ENCODE results near the gene MTUS2. TPM values are rescaled to one million over a fixed set of nuclear protein-coding genes. Genes with fewer than 3 reads are reported as not detected.

Gene MTUS2
- total and polyA plus RNA-seq, 2 donors (not counting 1 experiment from before 2014, with no cell fraction given): 0.06 TPM; not detected in 1

DNA sequence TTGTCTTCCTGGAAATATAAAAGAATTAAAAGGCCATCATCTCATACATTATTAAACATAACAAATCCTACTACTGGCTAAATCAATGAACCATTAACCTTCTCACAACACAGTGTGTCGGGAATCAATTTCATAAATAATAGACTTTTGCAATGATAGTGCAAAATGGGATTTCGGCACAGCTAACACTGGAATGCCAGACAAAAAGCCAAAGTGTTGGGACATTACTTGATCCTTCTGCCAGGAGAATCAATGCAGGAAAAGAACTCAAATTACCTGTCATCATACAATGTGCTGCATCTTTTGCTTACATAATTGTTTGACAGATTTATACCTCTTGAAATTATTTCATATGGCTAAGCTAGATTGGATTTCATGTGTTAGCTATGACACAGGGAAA, 334.3 kb downstream of the MTUS2 start:
- Histone ChIP-seq H3K9ac (ENCODE audit: insufficient read depth, low read length) (no peak overlapping the region), H3K4me1 (ENCODE audit: control insufficient read depth, extremely low read depth, insufficient read depth, low read length) (no peaks in the 10 kb centered on the region), H3K4me2 (ENCODE audit: extremely low read depth, insufficient read depth, low read length) (no peak overlapping the region), H3K79me2 (ENCODE audit: control insufficient read depth, insufficient read depth, low read length) (no peaks in the 10 kb centered on the region), H2AFZ (ENCODE audit: low read length) (no peak overlapping the region), H3K27ac (ENCODE audit: insufficient read depth, low read length) (no peak overlapping the region), H3K36me3 (ENCODE audit: control insufficient read depth, insufficient read depth, low read length) (no peaks in the 10 kb centered on the region), H3K9me3 (ENCODE audit: control insufficient read depth, insufficient read depth, low read depth, low read length) (no peaks in the 10 kb centered on the region), H3K4me3 (replicated peaks in 1 of 4; ENCODE audit: control extremely low read depth in 1 of 4, insufficient read depth in 1 of 4, low read depth in 3 of 4, low read length in 4 of 4) (no peak overlapping the region), H3K27me3 (ENCODE audit: control insufficient read depth, insufficient read depth, low read length) (no peaks in the 10 kb centered on the region), H4K20me1 (ENCODE audit: control insufficient read depth, extremely low read depth, insufficient read depth, low read length) (no peaks in the 10 kb centered on the region)
- no peak for DNase-seq (ENCODE audit: low read depth in 2 of 2)
- TF ChIP-seq, protein P1, sequence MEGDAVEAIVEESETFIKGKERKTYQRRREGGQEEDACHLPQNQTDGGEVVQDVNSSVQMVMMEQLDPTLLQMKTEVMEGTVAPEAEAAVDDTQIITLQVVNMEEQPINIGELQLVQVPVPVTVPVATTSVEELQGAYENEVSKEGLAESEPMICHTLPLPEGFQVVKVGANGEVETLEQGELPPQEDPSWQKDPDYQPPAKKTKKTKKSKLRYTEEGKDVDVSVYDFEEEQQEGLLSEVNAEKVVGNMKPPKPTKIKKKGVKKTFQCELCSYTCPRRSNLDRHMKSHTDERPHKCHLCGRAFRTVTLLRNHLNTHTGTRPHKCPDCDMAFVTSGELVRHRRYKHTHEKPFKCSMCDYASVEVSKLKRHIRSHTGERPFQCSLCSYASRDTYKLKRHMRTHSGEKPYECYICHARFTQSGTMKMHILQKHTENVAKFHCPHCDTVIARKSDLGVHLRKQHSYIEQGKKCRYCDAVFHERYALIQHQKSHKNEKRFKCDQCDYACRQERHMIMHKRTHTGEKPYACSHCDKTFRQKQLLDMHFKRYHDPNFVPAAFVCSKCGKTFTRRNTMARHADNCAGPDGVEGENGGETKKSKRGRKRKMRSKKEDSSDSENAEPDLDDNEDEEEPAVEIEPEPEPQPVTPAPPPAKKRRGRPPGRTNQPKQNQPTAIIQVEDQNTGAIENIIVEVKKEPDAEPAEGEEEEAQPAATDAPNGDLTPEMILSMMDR (conservative IDR thresholded peaks at IDR 0.05 in 1 of 2, IDR thresholded peaks at IDR 0.05 in 1 of 2; ENCODE audit: low read depth in 1 of 2, low read length in 2 of 2): no peak
- TF ChIP-seq EZH2 (IDR thresholded peaks at IDR 0.05; ENCODE audit: low read length, missing control alignments): no peak

- Histone ChIP-seq H3K4me2 (ENCODE audit: extremely low read depth, insufficient read depth, low read length) (no peak overlapping the region), H3K4me1 (ENCODE audit: control insufficient read depth, extremely low read depth, insufficient read depth, low read length) (no peaks in the 10 kb centered on the region), H3K27ac (ENCODE audit: insufficient read depth, low read length) (no peak overlapping the region), H3K27me3 (ENCODE audit: control insufficient read depth, insufficient read depth, low read length) (no peaks in the 10 kb centered on the region), H3K9ac (ENCODE audit: insufficient read depth, low read length) (no peak overlapping the region), H3K79me2 (ENCODE audit: control insufficient read depth, insufficient read depth, low read length) (no peaks in the 10 kb centered on the region), H2AFZ (ENCODE audit: low read length) (no peak overlapping the region), H3K9me3 (ENCODE audit: control insufficient read depth, insufficient read depth, low read depth, low read length) (no peaks in the 10 kb centered on the region), H4K20me1 (ENCODE audit: control insufficient read depth, extremely low read depth, insufficient read depth, low read length) (no peaks in the 10 kb centered on the region), H3K36me3 (ENCODE audit: control insufficient read depth, insufficient read depth, low read length) (no peaks in the 10 kb centered on the region), H3K4me3 (replicated peaks in 1 of 4; ENCODE audit: control extremely low read depth in 1 of 4, insufficient read depth in 1 of 4, low read depth in 3 of 4, low read length in 4 of 4) (no peak overlapping the region)
- DNase-seq (ENCODE audit: low read depth in 2 of 2): no peak
- TF ChIP-seq, protein P1 (conservative IDR thresholded peaks at IDR 0.05 in 1 of 2, IDR thresholded peaks at IDR 0.05 in 1 of 2; ENCODE audit: low read depth in 1 of 2, low read length in 2 of 2): no peak
- no peak for TF ChIP-seq EZH2 (IDR thresholded peaks at IDR 0.05; ENCODE audit: low read length, missing control alignments)
Observed at GRCh38 chr13:29156136-29156535, 336.0 kb downstream of the MTUS2 start.

DNA sequence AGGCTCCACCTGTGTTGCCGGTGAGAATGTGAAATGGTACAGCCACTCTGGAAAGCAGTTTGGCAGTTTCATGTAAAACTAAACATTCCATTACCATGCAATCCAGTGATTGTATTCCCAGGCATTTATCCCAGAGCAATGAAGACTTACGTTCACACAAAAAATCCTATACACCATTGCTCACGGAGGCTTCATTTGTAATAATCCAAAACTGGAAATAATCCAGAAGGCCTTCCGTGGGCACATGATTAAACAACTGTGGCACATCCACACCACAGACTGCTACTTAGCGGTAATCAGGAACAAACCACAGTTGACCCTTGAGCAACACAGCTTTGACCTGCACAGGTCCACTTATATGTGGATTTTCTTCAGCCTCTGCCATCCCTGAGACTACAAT, 339.7 kb downstream of the MTUS2 start:
- Histone ChIP-seq H3K4me3 (replicated peaks in 1 of 4; ENCODE audit: control extremely low read depth in 1 of 4, insufficient read depth in 1 of 4, low read depth in 3 of 4, low read length in 4 of 4) (no peak overlapping the region), H3K36me3 (ENCODE audit: control insufficient read depth, insufficient read depth, low read length) (no peaks in the 10 kb centered on the region), H3K27me3 (ENCODE audit: control insufficient read depth, insufficient read depth, low read length) (no peaks in the 10 kb centered on the region), H4K20me1 (ENCODE audit: control insufficient read depth, extremely low read depth, insufficient read depth, low read length) (no peaks in the 10 kb centered on the region), H3K9me3 (ENCODE audit: control insufficient read depth, insufficient read depth, low read depth, low read length) (no peaks in the 10 kb centered on the region), H3K27ac (ENCODE audit: insufficient read depth, low read length) (no peak overlapping the region), H3K4me2 (ENCODE audit: extremely low read depth, insufficient read depth, low read length) (no peak overlapping the region), H3K4me1 (ENCODE audit: control insufficient read depth, extremely low read depth, insufficient read depth, low read length) (no peaks in the 10 kb centered on the region), H2AFZ (ENCODE audit: low read length) (no peak overlapping the region), H3K79me2 (ENCODE audit: control insufficient read depth, insufficient read depth, low read length) (no peaks in the 10 kb centered on the region), H3K9ac (ENCODE audit: insufficient read depth, low read length) (no peak overlapping the region)
- TF ChIP-seq, protein P1 (conservative IDR thresholded peaks at IDR 0.05 in 1 of 2, IDR thresholded peaks at IDR 0.05 in 1 of 2; ENCODE audit: low read depth in 1 of 2, low read length in 2 of 2): no peak
- no peak for TF ChIP-seq EZH2 (IDR thresholded peaks at IDR 0.05; ENCODE audit: low read length, missing control alignments)
- no peak for DNase-seq (ENCODE audit: low read depth in 2 of 2)
